ENCODE results near the gene ATP8B4.
"Not testable (repeated sequence)": the region's sequence is repeated elsewhere in the genome, so short reads cannot be mapped to it uniquely, and the experiment has no call there.

The ATP8B4 gene

DNA sequence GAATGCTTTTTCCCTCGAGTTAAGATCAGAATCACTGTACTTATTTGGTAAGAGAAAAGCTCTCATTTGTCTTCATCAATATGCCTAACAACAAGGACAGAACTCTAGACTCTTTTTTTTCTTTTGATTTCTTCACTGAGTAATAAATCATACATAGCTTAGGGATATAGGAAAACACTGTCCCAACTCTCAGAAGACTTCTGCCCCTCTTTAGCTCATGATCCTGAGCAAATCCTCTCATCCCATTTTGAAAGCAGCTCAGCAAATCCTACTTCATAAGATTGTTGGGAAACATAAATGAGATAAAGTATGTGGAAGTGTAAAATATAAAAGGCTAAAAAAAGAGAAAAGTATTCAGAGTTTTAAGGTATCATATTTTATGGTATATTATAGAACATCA lies 141.7 kb downstream of the ATP8B4 start:
- no peaks in the 10 kb centered on the region for H3K79me2 ChIP-seq (ENCODE audit: insufficient read depth, low read length)
- H3K9ac ChIP-seq (ENCODE audit: low read depth, low read length, poor library complexity, severe bottlenecking), result no peak overlapping the region
- no peaks in the 10 kb centered on the region for H4K20me1 ChIP-seq (ENCODE audit: insufficient read depth, low read length, poor library complexity, severe bottlenecking)
- H3K36me3 ChIP-seq (ENCODE audit: insufficient read depth, low read length), result no peaks in the 10 kb centered on the region
- H3K4me2 ChIP-seq (ENCODE audit: low read depth, low read length, poor library complexity, severe bottlenecking), result no peak overlapping the region
- no peaks in the 10 kb centered on the region for H3K27me3 ChIP-seq (ENCODE audit: insufficient read depth, low read length, poor library complexity, severe bottlenecking)
- TF ChIP-seq EZH2phosphoT487 (IDR thresholded peaks at IDR 0.05; ENCODE audit: borderline replicate concordance) (no peak), CTCF (conservative IDR thresholded peaks at IDR 0.05; ENCODE audit: low read length) (no peak)
- no peak overlapping the region for H2AFZ ChIP-seq (ENCODE audit: low read length)
- no peak overlapping the region for H3K4me3 ChIP-seq (ENCODE audit: low read length, poor library complexity, severe bottlenecking)
- no peaks in the 10 kb centered on the region for H3K9me3 ChIP-seq (ENCODE audit: insufficient read depth, low read depth, low read length)
- H3F3A ChIP-seq (ENCODE audit: low read depth), result no peaks in the 10 kb centered on the region
- no peaks in the 10 kb centered on the region for H3K4me1 ChIP-seq (ENCODE audit: insufficient read depth, low read length, poor library complexity, severe bottlenecking)
- no peaks in the 10 kb centered on the region for H3K9me2 ChIP-seq (replicated peaks; ENCODE audit: low read depth, low read length)

- H4K20me1 ChIP-seq (ENCODE audit: insufficient read depth, low read length, poor library complexity, severe bottlenecking), result no peaks in the 10 kb centered on the region
- TF ChIP-seq CTCF (conservative IDR thresholded peaks at IDR 0.05; ENCODE audit: low read length), result no peak
- no peak for TF ChIP-seq EZH2phosphoT487 (IDR thresholded peaks at IDR 0.05; ENCODE audit: borderline replicate concordance)
Observed at GRCh38 chr15:49964551-49964950, 154.5 kb downstream of the ATP8B4 start.

GRCh38 chr15:49964061-49964460 lies 155.0 kb downstream of the ATP8B4 start:
- H3K36me3 ChIP-seq (ENCODE audit: insufficient read depth, low read length), result no peaks in the 10 kb centered on the region
- no peaks in the 10 kb centered on the region for H3K27me3 ChIP-seq (ENCODE audit: insufficient read depth, low read length, poor library complexity, severe bottlenecking)
- H3K9ac ChIP-seq (ENCODE audit: low read depth, low read length, poor library complexity, severe bottlenecking), result no peak overlapping the region
- no peak overlapping the region for H2AFZ ChIP-seq (ENCODE audit: low read length)
- H3K9me3 ChIP-seq (ENCODE audit: insufficient read depth, low read depth, low read length), result no peaks in the 10 kb centered on the region
- no peaks in the 10 kb centered on the region for H3K9me2 ChIP-seq (replicated peaks; ENCODE audit: low read depth, low read length)
- no peaks in the 10 kb centered on the region for H4K20me1 ChIP-seq (ENCODE audit: insufficient read depth, low read length, poor library complexity, severe bottlenecking)
- TF ChIP-seq EZH2phosphoT487 (IDR thresholded peaks at IDR 0.05; ENCODE audit: borderline replicate concordance) (no peak), CTCF (conservative IDR thresholded peaks at IDR 0.05; ENCODE audit: low read length) (no peak)
- H3K79me2 ChIP-seq (ENCODE audit: insufficient read depth, low read length), result no peaks in the 10 kb centered on the region
- H3K4me2 ChIP-seq (ENCODE audit: low read depth, low read length, poor library complexity, severe bottlenecking), result no peak overlapping the region
- H3K4me3 ChIP-seq (ENCODE audit: low read length, poor library complexity, severe bottlenecking), result no peak overlapping the region
- H3F3A ChIP-seq (ENCODE audit: low read depth), result no peaks in the 10 kb centered on the region
- H3K4me1 ChIP-seq (ENCODE audit: insufficient read depth, low read length, poor library complexity, severe bottlenecking), result no peaks in the 10 kb centered on the region

More at GRCh38 chr15:49964551-49964950, 154.5 kb downstream of the ATP8B4 start:
- no peaks in the 10 kb centered on the region for H3K9me2 ChIP-seq (replicated peaks; ENCODE audit: low read depth, low read length)
- no peaks in the 10 kb centered on the region for H3K36me3 ChIP-seq (ENCODE audit: insufficient read depth, low read length)
- no peaks in the 10 kb centered on the region for H3F3A ChIP-seq (ENCODE audit: low read depth)
- no peaks in the 10 kb centered on the region for H3K79me2 ChIP-seq (ENCODE audit: insufficient read depth, low read length)
- H3K9ac ChIP-seq (ENCODE audit: low read depth, low read length, poor library complexity, severe bottlenecking), result no peak overlapping the region
- H2AFZ ChIP-seq (ENCODE audit: low read length), result no peak overlapping the region
- no peaks in the 10 kb centered on the region for H3K4me1 ChIP-seq (ENCODE audit: insufficient read depth, low read length, poor library complexity, severe bottlenecking)
- no peak overlapping the region for H3K4me3 ChIP-seq (ENCODE audit: low read length, poor library complexity, severe bottlenecking)
- H3K9me3 ChIP-seq (ENCODE audit: insufficient read depth, low read depth, low read length), result no peaks in the 10 kb centered on the region
- no peaks in the 10 kb centered on the region for H3K27me3 ChIP-seq (ENCODE audit: insufficient read depth, low read length, poor library complexity, severe bottlenecking)
- no peak overlapping the region for H3K4me2 ChIP-seq (ENCODE audit: low read depth, low read length, poor library complexity, severe bottlenecking)

DNA sequence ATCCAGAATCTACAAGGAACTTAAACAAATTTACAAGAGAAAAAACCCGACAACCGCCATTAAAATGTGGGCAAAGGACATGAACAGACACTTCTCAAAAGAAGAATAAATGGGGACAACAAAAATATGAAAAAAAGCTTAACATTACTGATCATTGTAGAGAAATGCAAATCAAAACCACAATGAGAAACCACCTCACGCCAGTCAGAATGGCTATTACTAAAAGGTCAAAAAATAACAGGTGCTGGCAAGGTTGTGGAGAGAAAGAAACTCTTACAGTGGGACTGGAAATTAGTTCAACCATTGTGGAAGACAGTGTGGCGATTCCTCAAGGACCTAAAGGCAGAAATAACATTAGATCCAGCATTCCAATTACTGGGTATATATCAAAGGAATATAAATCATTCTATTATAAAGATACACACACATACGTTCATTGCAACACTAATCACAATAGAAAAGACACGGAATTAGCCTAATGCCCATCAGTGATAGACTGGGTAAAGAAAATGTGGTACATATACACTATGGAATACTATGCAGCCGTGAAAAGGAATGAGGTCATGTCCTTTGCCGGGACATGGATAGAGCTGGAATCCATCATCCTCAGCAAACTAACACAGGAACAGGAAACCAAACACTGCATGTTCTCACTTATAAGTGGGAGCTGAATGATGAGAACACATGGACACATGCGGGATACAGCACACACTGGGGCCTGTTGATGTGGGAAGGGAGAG lies 155.8 kb downstream of the ATP8B4 start:
- H3K9me3 ChIP-seq (ENCODE audit: insufficient read depth, low read depth, low read length); H2AFZ ChIP-seq (ENCODE audit: low read length); H3F3A ChIP-seq (ENCODE audit: low read depth); H3K9ac ChIP-seq (ENCODE audit: low read depth, low read length, poor library complexity, severe bottlenecking); H3K4me3 ChIP-seq (ENCODE audit: low read length, poor library complexity, severe bottlenecking); H3K4me2 ChIP-seq (ENCODE audit: low read depth, low read length, poor library complexity, severe bottlenecking); H3K9me2 ChIP-seq (replicated peaks; ENCODE audit: low read depth, low read length); H4K20me1 ChIP-seq (ENCODE audit: insufficient read depth, low read length, poor library complexity, severe bottlenecking); H3K79me2 ChIP-seq (ENCODE audit: insufficient read depth, low read length); H3K27me3 ChIP-seq (ENCODE audit: insufficient read depth, low read length, poor library complexity, severe bottlenecking); H3K4me1 ChIP-seq (ENCODE audit: insufficient read depth, low read length, poor library complexity, severe bottlenecking); H3K36me3 ChIP-seq (ENCODE audit: insufficient read depth, low read length): not testable (repeated sequence)

Measured in Loucy (cell line).